Glutamatergic neuron (in vitro differentiated cells): ENCODE measurements around the gene BUB1B. TPM values are rescaled to one million over a fixed set of nuclear protein-coding genes. Genes with fewer than 3 reads are reported as not detected.

Source experiments
- DNase-seq: peaks from one replicate; pipeline ENCODE4 v3.0.0; 2022
- H3K27ac Mint-ChIP-seq: one replicate; pipeline ENCODE4 v1.8.0; 2020; ENCODE audit warnings: mild to moderate bottlenecking, mixed read lengths, inconsistent platforms; ENCODE audit not compliant: unreplicated experiment
- H3K27me3 Mint-ChIP-seq: one replicate; pipeline ENCODE4 v1.8.0; 2020; ENCODE audit warnings: mild to moderate bottlenecking, moderate library complexity, mixed read lengths, inconsistent platforms; ENCODE audit not compliant: unreplicated experiment
- H3K36me3 Mint-ChIP-seq: one replicate; pipeline ENCODE4 v1.8.0; 2020; ENCODE audit warnings: mild to moderate bottlenecking, mixed read lengths, inconsistent platforms; ENCODE audit not compliant: unreplicated experiment
- H3K4me1 Mint-ChIP-seq: one replicate; pipeline ENCODE4 v1.8.0; 2020; ENCODE audit warnings: mild to moderate bottlenecking, low read depth, mixed read lengths, inconsistent platforms; ENCODE audit not compliant: unreplicated experiment
- H3K4me3 Mint-ChIP-seq: one replicate; pipeline ENCODE4 v1.8.0; 2020; ENCODE audit warnings: mild to moderate bottlenecking, mixed read lengths, inconsistent platforms; ENCODE audit not compliant: unreplicated experiment
- H3K9me3 Mint-ChIP-seq: one replicate; pipeline ENCODE4 v1.8.0; 2020; ENCODE audit warnings: mild to moderate bottlenecking, moderate library complexity, mixed read lengths, inconsistent platforms; ENCODE audit not compliant: unreplicated experiment
- total RNA-seq: library from RNA; stranded (reverse); fragmentation: NEBNext Ultra II Directional; extraction: Animal tissue kit (Norgen Biotek cat#: 25700); gene quantifications from one replicate; pipeline ENCODE4 v1.2.1, GENCODE V29; 2021; ENCODE audit not compliant: unreplicated experiment
- TF ChIP-seq, protein P1 (sequence below): fragments of 200-600 bp; sonication (generic); IDR thresholded peaks from one replicate; pipeline ENCODE4 v1.5.0; 2021; ENCODE audit not compliant: partially characterized antibody, unreplicated experiment

The BUB1B gene
- total RNA-seq, 1 donor from 2014 or later = 16.5 TPM

GRCh38 chr15:40239693-40240618, 79.1 kb downstream of the BUB1B start:
- no peak for DNase-seq
- H3K4me1 Mint-ChIP-seq = peaks cover 5% of the 10 kb centered on the region
- peak overlapping the region; percentile 71 for H3K4me3 Mint-ChIP-seq
- peaks cover 2% of the 10 kb centered on the region for H3K9me3 Mint-ChIP-seq
- no peaks in the 10 kb centered on the region for H3K36me3 Mint-ChIP-seq
- TF ChIP-seq, protein P1, sequence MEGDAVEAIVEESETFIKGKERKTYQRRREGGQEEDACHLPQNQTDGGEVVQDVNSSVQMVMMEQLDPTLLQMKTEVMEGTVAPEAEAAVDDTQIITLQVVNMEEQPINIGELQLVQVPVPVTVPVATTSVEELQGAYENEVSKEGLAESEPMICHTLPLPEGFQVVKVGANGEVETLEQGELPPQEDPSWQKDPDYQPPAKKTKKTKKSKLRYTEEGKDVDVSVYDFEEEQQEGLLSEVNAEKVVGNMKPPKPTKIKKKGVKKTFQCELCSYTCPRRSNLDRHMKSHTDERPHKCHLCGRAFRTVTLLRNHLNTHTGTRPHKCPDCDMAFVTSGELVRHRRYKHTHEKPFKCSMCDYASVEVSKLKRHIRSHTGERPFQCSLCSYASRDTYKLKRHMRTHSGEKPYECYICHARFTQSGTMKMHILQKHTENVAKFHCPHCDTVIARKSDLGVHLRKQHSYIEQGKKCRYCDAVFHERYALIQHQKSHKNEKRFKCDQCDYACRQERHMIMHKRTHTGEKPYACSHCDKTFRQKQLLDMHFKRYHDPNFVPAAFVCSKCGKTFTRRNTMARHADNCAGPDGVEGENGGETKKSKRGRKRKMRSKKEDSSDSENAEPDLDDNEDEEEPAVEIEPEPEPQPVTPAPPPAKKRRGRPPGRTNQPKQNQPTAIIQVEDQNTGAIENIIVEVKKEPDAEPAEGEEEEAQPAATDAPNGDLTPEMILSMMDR = no peak
- peak overlapping the region; percentile 48 for H3K27ac Mint-ChIP-seq
- peaks cover 6% of the 10 kb centered on the region for H3K27me3 Mint-ChIP-seq

- DNase-seq = no peak
- TF ChIP-seq, protein P1 = no peak
- Mint-ChIP-seq H3K36me3 (no peaks in the 10 kb centered on the region), H3K27me3 (peaks cover 6% of the 10 kb centered on the region), H3K4me1 (peaks cover 5% of the 10 kb centered on the region), H3K4me3 (no peak overlapping the region), H3K27ac (no peak overlapping the region), H3K9me3 (peaks cover 2% of the 10 kb centered on the region)
Measured at GRCh38 chr15:40240619-40241221, 79.9 kb downstream of the BUB1B start.

GRCh38 chr15:40241269-40242212, 80.7 kb downstream of the BUB1B start:
- Mint-ChIP-seq H3K9me3 (peaks cover 2% of the 10 kb centered on the region), H3K36me3 (no peaks in the 10 kb centered on the region), H3K4me3 (no peak overlapping the region), H3K27ac (no peak overlapping the region), H3K4me1 (peaks cover 5% of the 10 kb centered on the region), H3K27me3 (peaks cover 6% of the 10 kb centered on the region)
- no peak for DNase-seq
- TF ChIP-seq, protein P1 = no peak

DNA sequence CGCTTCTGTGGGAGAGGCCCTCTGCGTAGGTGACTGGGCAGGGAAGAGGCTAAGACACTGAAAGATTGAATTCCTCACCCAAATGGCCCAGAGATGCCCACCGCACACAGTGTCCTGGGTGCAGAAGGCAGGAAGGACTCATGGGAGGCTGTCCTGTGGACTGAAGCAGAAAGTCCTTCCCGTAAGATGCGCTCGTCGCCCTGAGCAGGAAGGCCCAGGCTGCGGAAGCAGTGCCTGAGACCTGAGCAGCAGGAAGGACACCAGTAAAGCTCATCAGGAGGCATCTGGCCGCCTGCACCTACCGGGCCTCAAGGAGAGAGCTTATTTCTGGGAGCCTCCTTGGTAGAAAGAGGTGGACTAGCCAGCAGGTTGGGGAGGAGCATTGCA, 81.3 kb downstream of the BUB1B start:
- TF ChIP-seq, protein P1 = no peak
- peaks cover 2% of the 10 kb centered on the region for H3K9me3 Mint-ChIP-seq
- H3K4me3 Mint-ChIP-seq = no peak overlapping the region
- H3K36me3 Mint-ChIP-seq = no peaks in the 10 kb centered on the region
- H3K27ac Mint-ChIP-seq = no peak overlapping the region
- H3K27me3 Mint-ChIP-seq = peaks cover 6% of the 10 kb centered on the region
- DNase-seq = no peak
- H3K4me1 Mint-ChIP-seq = peaks cover 5% of the 10 kb centered on the region
